ENCODE measurements around the gene NINL. TPM values are rescaled to one million over a fixed set of nuclear protein-coding genes. Genes with fewer than 3 reads are reported as not detected.
A peak's percentile ranks its signal among the peaks of the same experiment; 100 is the strongest.

NINL gene
- total and polyA plus RNA-seq, 2 of the 8 experiments (the other 6 are each of a cell fraction or from before 2014, with no cell fraction given) = 15.3 to 30.0 TPM

DNA sequence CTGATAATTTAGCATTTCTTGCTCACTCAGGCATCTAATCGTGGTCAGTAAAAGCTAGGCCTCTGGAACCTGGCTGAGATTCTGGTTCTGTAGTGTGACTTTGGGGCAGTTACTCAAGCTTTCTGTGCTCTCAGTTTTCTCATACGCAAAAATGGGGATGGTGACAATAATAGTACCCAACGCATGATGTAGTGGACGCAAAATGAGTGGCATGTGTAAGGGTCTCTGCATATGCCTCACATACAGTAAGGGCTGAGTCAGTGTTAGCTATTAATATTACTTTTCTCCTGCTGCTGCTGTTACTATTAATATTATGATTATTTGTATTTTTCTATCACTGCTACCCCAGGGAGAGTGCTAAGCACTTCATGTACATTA lies 177.2 kb downstream of the NINL start:
- Histone ChIP-seq H3K4me3 (ENCODE audit: extremely low read depth in 1 of 4, insufficient read depth in 2 of 4, low read depth in 3 of 4, low read length in 4 of 4) (peak overlapping the region; percentile 59 to 90 (median 80)), H2BK15ac (ENCODE audit: low read length) (no peak overlapping the region), H4K91ac (replicated peaks; ENCODE audit: insufficient read length, low read length) (no peak overlapping the region), H3K79me2 (ENCODE audit: control insufficient read depth in 1 of 2, insufficient read depth in 2 of 2, low read length in 2 of 2) (peaks cover 15 to 45% of the 10 kb centered on the region in 2 experiments), H3K23ac (ENCODE audit: insufficient read length) (no peak overlapping the region), H4K20me1 (replicated peaks in 1 of 2; ENCODE audit: control insufficient read depth in 1 of 2, insufficient read depth in 2 of 2, low read length in 2 of 2) (peaks cover 2 to 9% of the 10 kb centered on the region in 2 experiments), H3K4ac (replicated peaks; ENCODE audit: insufficient read length, low read depth, low read length) (no peak overlapping the region), H3K4me1 (replicated peaks in 1 of 4; ENCODE audit: control insufficient read depth in 3 of 4, insufficient read depth in 4 of 4, low read length in 3 of 4) (peaks cover 0 to 8% (median 2%) of the 10 kb centered on the region in 4 experiments; a peak in 2 of 7 replicates), H3K18ac (ENCODE audit: extremely low read depth, low read length) (no peak overlapping the region), H2AK5ac (ENCODE audit: low read depth, low read length) (no peak overlapping the region), H3K23me2 (ENCODE audit: low read depth, low read length) (peaks cover 2% of the 10 kb centered on the region; the same call in 1 of the 2 replicates), H2BK5ac (ENCODE audit: low read depth, low read length) (peak overlapping the region; percentile 81; the same call in 1 of the 2 replicates), H3K14ac (ENCODE audit: insufficient read length) (no peak overlapping the region), H3K9me3 (ENCODE audit: insufficient read depth in 2 of 2, low read depth in 1 of 2, low read length in 1 of 2) (peaks cover 4 to 5% of the 10 kb centered on the region in 2 experiments), H3K36me3 (ENCODE audit: control insufficient read depth in 2 of 4, insufficient read depth in 4 of 4, low read length in 3 of 4) (peaks cover 0 to 8% (median 0%) of the 10 kb centered on the region in 4 experiments; a peak in 2 of 8 replicates), H3K79me1 (ENCODE audit: low read depth, low read length) (peaks cover 16% of the 10 kb centered on the region), H2AFZ (ENCODE audit: low read length) (no peak overlapping the region), H3K9ac (replicated peaks in 1 of 4; ENCODE audit: extremely low read depth in 1 of 4, low read depth in 3 of 4, low read length in 3 of 4) (peak overlapping the region; percentile 86 to 98 (median 94)), H3K56ac (replicated peaks; ENCODE audit: insufficient read length, low read depth, low read length) (no peak overlapping the region), H2BK20ac (ENCODE audit: low read length) (no peak overlapping the region), H3K27ac (ENCODE audit: low read depth, low read length) (peak overlapping the region; percentile 98), H2BK12ac (ENCODE audit: low read depth, low read length) (no peak overlapping the region), H2BK120ac (replicated peaks; ENCODE audit: low read depth, low read length) (no peak overlapping the region), H3K27me3 (replicated peaks in 1 of 4; ENCODE audit: control insufficient read depth in 3 of 4, extremely low read depth in 1 of 4, insufficient read depth in 3 of 4, low read length in 3 of 4) (no peaks in the 10 kb centered on the region), H4K8ac (ENCODE audit: extremely low read depth, insufficient read depth, low read length) (no peak overlapping the region), H4K5ac (ENCODE audit: insufficient read length, low read depth, low read length) (no peak overlapping the region), H3K4me2 (ENCODE audit: insufficient read depth in 1 of 2, low read depth in 2 of 2, low read length in 2 of 2) (peak overlapping the region; percentile 71 to 82)
- DNase-seq (ENCODE audit: low read depth in 1 of 2, low spot score in 2 of 2) (no peak), FAIRE-seq (no peak)
- TF ChIP-seq, protein P1, sequence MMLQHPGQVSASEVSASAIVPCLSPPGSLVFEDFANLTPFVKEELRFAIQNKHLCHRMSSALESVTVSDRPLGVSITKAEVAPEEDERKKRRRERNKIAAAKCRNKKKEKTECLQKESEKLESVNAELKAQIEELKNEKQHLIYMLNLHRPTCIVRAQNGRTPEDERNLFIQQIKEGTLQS (IDR thresholded peaks at IDR 0.05; ENCODE audit: insufficient read depth, low read depth, low read length) = no peak
- TF ChIP-seq HDAC2 (IDR thresholded peaks at IDR 0.05; ENCODE audit: borderline replicate concordance in 1 of 2, low read depth in 2 of 2, low read length in 2 of 2) = 0 out of 4 replicates have a peak, but pooled peaks of 1 of the 2 experiments have one; percentile 12
- CTCF ChIA-PET (ENCODE audit: partially characterized antibody) = interaction anchor here (0.9 to 4.6 kb wide), 9 partner anchors 10 to 132 kb away, joined by 3 to 37 read pairs (median 3); no protein-coding TSS in a partner anchor
- POLR2A ChIA-PET (ENCODE audit: partially characterized antibody) = interaction anchor here (0.7 to 4.5 kb wide), 29 partner anchors 10 to 177 kb away, joined by 3 to 42 read pairs (median 5); partner anchors contain the start of genes ABHD12, NINL and PYGB
- 3% methylated on average over 4 of the region's 4 CpGs; no CpG with 5 or more reads in 1 of the 2 experiments for WGBS, 2 experiments (ENCODE audit: extremely low coverage in 1 of 2, insufficient coverage in 1 of 2, insufficient read length in 1 of 2, insufficient replicate concordance in 2 of 2, low coverage in 1 of 2, low lambda C conversion rate in 2 of 2, missing lambda C conversion rate in 1 of 2)
